SU-DHL-6 (cell line): Measurements from ENCODE around the gene VANGL1.

Source experiments
- H2AFZ ChIP-seq: fragments of 200-600 bp; sonication (generic); 2 replicates; pipeline ENCODE4 v1.6.1; 2014; ENCODE audit warnings: low read depth, mild to moderate bottlenecking, moderate library complexity, mixed read lengths, antibody characterized with exemption, low read length; ENCODE audit not compliant: severe bottlenecking
- H3F3A ChIP-seq: fragments of 200-600 bp; shearing (Covaris generic); 2 replicates; pipeline ENCODE4 v1.6.0; 2016; ENCODE audit warnings: antibody characterized with exemption, mild to moderate bottlenecking; ENCODE audit not compliant: insufficient read depth
- H3K27ac ChIP-seq: fragments of 200-600 bp; sonication (generic); 2 replicates; pipeline ENCODE4 v1.5.1; 2016; ENCODE audit warnings: low read depth, mild to moderate bottlenecking, low read length, moderate library complexity, mixed read lengths
- H3K27me3 ChIP-seq: fragments of 200-600 bp; sonication (generic), shearing (Covaris generic); 2 replicates; pipeline ENCODE4 v1.6.0; 2014; ENCODE audit warnings: mild to moderate bottlenecking, low read length
- H3K36me3 ChIP-seq: fragments of 200-600 bp; sonication (generic); 2 replicates; pipeline ENCODE4 v1.6.1; 2014; ENCODE audit warnings: mild to moderate bottlenecking, low read length, mixed read lengths
- H3K4me2 ChIP-seq: fragments of 300-600, 200-600 bp; shearing (Covaris generic), sonication (generic); 2 replicates; pipeline ENCODE4 v1.6.0; 2014; ENCODE audit warnings: low read length, low read depth, mild to moderate bottlenecking; ENCODE audit not compliant: poor library complexity, severe bottlenecking
- H3K4me3 ChIP-seq: fragments of 200-600 bp; sonication (generic); 2 replicates; pipeline ENCODE4 v1.5.1; 2014; ENCODE audit warnings: antibody characterized with exemption, low read length, mild to moderate bottlenecking, mixed read lengths; ENCODE audit not compliant: insufficient read depth, poor library complexity, severe bottlenecking
- H3K79me2 ChIP-seq: fragments of 200-600 bp; sonication (generic); 2 replicates; pipeline ENCODE4 v1.6.1; 2014; ENCODE audit warnings: mild to moderate bottlenecking, low read length, moderate library complexity; ENCODE audit not compliant: insufficient read depth
- H3K9ac ChIP-seq: fragments of 200-600 bp; sonication (generic); 2 replicates; pipeline ENCODE4 v1.7.0; 2014; ENCODE audit warnings: mild to moderate bottlenecking, low read length
- H3K9me2 ChIP-seq: fragments of 200-600 bp; sonication (generic); replicated peaks from 2 replicates; pipeline ENCODE4 v1.6.1; 2014; ENCODE audit warnings: low read length; ENCODE audit not compliant: insufficient read depth
- H3K9me3 ChIP-seq: fragments of 200-600 bp; sonication (generic); 2 replicates; pipeline ENCODE4 v1.6.1; 2014; ENCODE audit warnings: low read length, mixed read lengths; ENCODE audit not compliant: insufficient read depth
- H4K20me1 ChIP-seq: fragments of 200-600 bp; sonication (generic); 2 replicates; pipeline ENCODE4 v1.6.1; 2014; ENCODE audit warnings: low read depth, mild to moderate bottlenecking, antibody characterized with exemption, low read length, moderate library complexity, mixed read lengths
- CTCF ChIP-seq: fragments of 200-600 bp; sonication (generic); IDR thresholded peaks from one replicate; pipeline ENCODE4 v1.5.1; 2017; ENCODE audit warnings: antibody characterized with exemption, mild to moderate bottlenecking, low read length, moderate library complexity; ENCODE audit not compliant: insufficient read depth, poor library complexity, severe bottlenecking
- EZH2phosphoT487 ChIP-seq: fragments of 200-600 bp; sonication (generic), shearing (Covaris generic); conservative IDR thresholded peaks from 2 replicates; pipeline ENCODE4 v1.6.1; 2018; ENCODE audit warnings: mild to moderate bottlenecking, antibody characterized with exemption, low read length, moderate library complexity, mixed read lengths

Gene VANGL1

GRCh38 chr1:115727706-115728249 is 86.0 kb downstream of the VANGL1 start:
- H2AFZ ChIP-seq: no peak overlapping the region
- TF ChIP-seq EZH2phosphoT487 (no peak), CTCF (no peak)

GRCh38 chr1:115728341-115728740 is 86.6 kb downstream of the VANGL1 start:
- H3F3A ChIP-seq: no peaks in the 10 kb centered on the region
- TF ChIP-seq CTCF: no peak
- TF ChIP-seq EZH2phosphoT487: no peak
- no peaks in the 10 kb centered on the region for H3K9me3 ChIP-seq
- no peaks in the 10 kb centered on the region for H3K36me3 ChIP-seq
- no peak overlapping the region for H2AFZ ChIP-seq
- H3K27me3 ChIP-seq: no peaks in the 10 kb centered on the region
- H3K4me2 ChIP-seq: no peak overlapping the region
- H3K27ac ChIP-seq: no peak overlapping the region
- no peak overlapping the region for H3K9ac ChIP-seq
- H3K79me2 ChIP-seq: no peaks in the 10 kb centered on the region
- no peak overlapping the region for H3K4me3 ChIP-seq
- no peaks in the 10 kb centered on the region for H4K20me1 ChIP-seq
- H3K9me2 ChIP-seq: no peaks in the 10 kb centered on the region

More at GRCh38 chr1:115727706-115728249, 86.0 kb downstream of the VANGL1 start:
- H3K27me3 ChIP-seq: no peaks in the 10 kb centered on the region
- no peak overlapping the region for H3K9ac ChIP-seq
- no peak overlapping the region for H3K4me3 ChIP-seq
- no peaks in the 10 kb centered on the region for H3K36me3 ChIP-seq
- H3K27ac ChIP-seq: no peak overlapping the region
- no peaks in the 10 kb centered on the region for H3K9me2 ChIP-seq
- H3K4me2 ChIP-seq: no peak overlapping the region
- no peaks in the 10 kb centered on the region for H3K79me2 ChIP-seq
- no peaks in the 10 kb centered on the region for H4K20me1 ChIP-seq
- no peaks in the 10 kb centered on the region for H3F3A ChIP-seq
- no peaks in the 10 kb centered on the region for H3K9me3 ChIP-seq

- H3K27me3 ChIP-seq: no peaks in the 10 kb centered on the region
- no peaks in the 10 kb centered on the region for H3K9me2 ChIP-seq
- no peaks in the 10 kb centered on the region for H3K9me3 ChIP-seq
- no peaks in the 10 kb centered on the region for H3F3A ChIP-seq
- no peak overlapping the region for H3K4me2 ChIP-seq
- no peak overlapping the region for H3K4me3 ChIP-seq
- TF ChIP-seq EZH2phosphoT487 (no peak), CTCF (no peak)
- no peaks in the 10 kb centered on the region for H4K20me1 ChIP-seq
- no peak overlapping the region for H3K9ac ChIP-seq
- H3K79me2 ChIP-seq: no peaks in the 10 kb centered on the region
- H3K36me3 ChIP-seq: no peaks in the 10 kb centered on the region
- no peak overlapping the region for H3K27ac ChIP-seq
- no peak overlapping the region for H2AFZ ChIP-seq
Measured at GRCh38 chr1:115729756-115730155, 88.0 kb downstream of the VANGL1 start.

- Histone ChIP-seq H3K4me3 (no peak overlapping the region), H3K27ac (no peak overlapping the region), H3K27me3 (no peaks in the 10 kb centered on the region), H3K9me3 (no peaks in the 10 kb centered on the region), H3F3A (no peaks in the 10 kb centered on the region), H3K36me3 (no peaks in the 10 kb centered on the region), H3K79me2 (no peaks in the 10 kb centered on the region), H3K9me2 (no peaks in the 10 kb centered on the region), H3K9ac (no peak overlapping the region), H4K20me1 (no peaks in the 10 kb centered on the region), H3K4me2 (no peak overlapping the region), H2AFZ (no peak overlapping the region)
- TF ChIP-seq EZH2phosphoT487 (no peak), CTCF (no peak)
Measured at GRCh38 chr1:115732316-115732715, 90.5 kb downstream of the VANGL1 start.
